ENCODE measurements around the gene FCRLA.

The FCRLA gene

DNA sequence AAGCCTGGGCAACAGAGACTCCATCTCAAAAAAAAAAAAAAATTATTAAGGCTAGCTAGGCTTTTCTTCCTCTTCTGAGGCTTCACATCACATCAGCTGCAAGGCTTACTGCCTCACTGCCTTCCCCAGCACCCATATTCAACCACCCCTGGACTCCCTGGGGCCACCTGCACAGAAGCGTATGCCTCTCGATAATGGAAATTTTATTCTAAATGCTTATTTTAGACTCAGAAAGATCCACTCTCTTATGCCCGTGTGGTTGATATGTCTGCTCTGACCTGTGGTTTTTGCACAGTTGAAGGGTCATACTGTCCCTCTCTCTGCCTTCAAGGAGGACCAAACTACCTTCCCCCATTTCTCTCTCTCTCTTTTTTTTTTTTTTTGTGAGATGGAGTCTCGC lies 1.5 kb upstream of the FCRLA start:
- no peak for DNase-seq (ENCODE audit: low read depth, low spot score)
- Histone ChIP-seq H3K27ac (no peak overlapping the region), H3K36me3 (ENCODE audit: insufficient read depth, low read length) (no peaks in the 10 kb centered on the region), H3K9me3 (ENCODE audit: low read depth, low read length) (no peaks in the 10 kb centered on the region), H3K9ac (ENCODE audit: insufficient read length) (no peak overlapping the region), H3K4me3 (no peak overlapping the region)
- TF ChIP-seq POLR2AphosphoS5 (IDR thresholded peaks at IDR 0.05; ENCODE audit: borderline replicate concordance, low read depth, low read length) (no peak), EZH2 (IDR thresholded peaks at IDR 0.05) (no peak), FOXP2 (optimal IDR thresholded peaks at IDR 0.05; ENCODE audit: control extremely low read depth, extremely low read length, insufficient read depth) (no peak)

DNA sequence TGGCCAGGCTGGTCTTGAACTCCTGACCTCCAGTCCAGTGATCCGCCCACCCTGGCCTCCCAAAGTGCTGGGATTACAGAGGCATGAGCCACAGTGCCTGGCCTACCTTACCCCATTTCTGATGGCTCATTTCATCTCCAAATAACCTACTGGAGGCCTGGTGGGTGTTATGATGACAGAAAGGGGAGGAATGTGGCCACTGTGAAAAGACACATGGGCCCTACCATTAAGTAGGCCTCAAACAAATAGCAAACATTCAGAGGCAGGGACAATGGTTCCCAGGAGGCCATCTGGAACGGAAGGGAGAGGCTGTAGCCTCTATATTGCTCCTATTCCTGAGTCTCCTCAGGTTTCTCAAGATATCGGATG lies 932 bp upstream of the FCRLA start:
- TF ChIP-seq EZH2 (IDR thresholded peaks at IDR 0.05) (no peak), FOXP2 (optimal IDR thresholded peaks at IDR 0.05; ENCODE audit: control extremely low read depth, extremely low read length, insufficient read depth) (no peak), POLR2AphosphoS5 (IDR thresholded peaks at IDR 0.05; ENCODE audit: borderline replicate concordance, low read depth, low read length) (no peak)
- Histone ChIP-seq H3K4me3 (no peak overlapping the region), H3K9ac (ENCODE audit: insufficient read length) (no peak overlapping the region), H3K36me3 (ENCODE audit: insufficient read depth, low read length) (no peaks in the 10 kb centered on the region), H3K27ac (no peak overlapping the region), H3K9me3 (ENCODE audit: low read depth, low read length) (no peaks in the 10 kb centered on the region)
- no peak for DNase-seq (ENCODE audit: low read depth, low spot score)

DNA sequence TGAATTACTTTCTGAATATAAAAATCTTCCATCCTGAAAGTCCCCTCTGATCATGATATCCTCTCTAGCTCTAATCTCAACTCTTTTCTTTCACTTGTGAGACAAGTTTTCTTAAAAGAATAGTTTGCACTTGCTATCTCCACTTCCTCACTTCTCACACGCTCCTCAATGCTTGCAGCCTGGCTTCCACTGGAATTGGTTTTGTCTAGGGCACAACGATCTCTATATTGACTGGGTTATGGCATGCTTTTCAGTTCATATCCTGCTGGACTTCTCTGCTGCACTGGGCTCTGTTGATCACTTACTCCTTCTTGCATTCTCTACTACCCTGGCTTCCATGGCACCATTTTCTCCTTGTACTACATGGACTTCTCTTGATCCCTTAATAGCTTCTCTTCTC lies 474 bp downstream of the FCRLA start:
- Histone ChIP-seq H3K9ac (ENCODE audit: insufficient read length) (no peak overlapping the region), H3K4me3 (no peak overlapping the region), H3K9me3 (ENCODE audit: low read depth, low read length) (no peaks in the 10 kb centered on the region), H3K36me3 (ENCODE audit: insufficient read depth, low read length) (no peaks in the 10 kb centered on the region), H3K27ac (no peak overlapping the region)
- no peak for TF ChIP-seq POLR2AphosphoS5 (IDR thresholded peaks at IDR 0.05; ENCODE audit: borderline replicate concordance, low read depth, low read length)
- no peak for DNase-seq (ENCODE audit: low read depth, low spot score)

DNA sequence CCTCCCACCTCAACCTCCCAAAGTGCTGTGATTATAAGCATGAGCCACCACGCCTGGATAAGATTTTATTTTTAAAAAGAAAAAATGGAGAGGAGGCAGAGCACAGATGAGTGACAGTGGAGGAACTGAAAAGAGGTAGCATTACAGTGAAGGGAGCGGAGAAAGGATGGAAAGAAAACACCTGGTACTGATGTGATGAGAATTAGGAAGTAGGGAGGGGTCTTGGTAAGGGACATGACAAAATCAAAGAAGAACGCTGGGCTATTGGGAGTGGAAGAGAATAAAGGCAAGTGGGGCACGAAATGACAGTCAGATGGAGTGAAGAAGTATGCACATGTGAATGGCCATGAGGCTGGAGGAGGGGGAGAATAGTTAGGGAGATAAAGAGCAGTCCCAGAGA lies 2.3 kb downstream of the FCRLA start:
- no peak for TF ChIP-seq POLR2AphosphoS5 (IDR thresholded peaks at IDR 0.05; ENCODE audit: borderline replicate concordance, low read depth, low read length)
- TF ChIP-seq FOXP2 (optimal IDR thresholded peaks at IDR 0.05; ENCODE audit: control extremely low read depth, extremely low read length, insufficient read depth): no peak
- no peak overlapping the region for H3K27ac ChIP-seq
- no peaks in the 10 kb centered on the region for H3K9me3 ChIP-seq (ENCODE audit: low read depth, low read length)
- no peak for DNase-seq (ENCODE audit: low read depth, low spot score)
- no peaks in the 10 kb centered on the region for H3K36me3 ChIP-seq (ENCODE audit: insufficient read depth, low read length)
- no peak overlapping the region for H3K4me3 ChIP-seq
- H3K9ac ChIP-seq (ENCODE audit: insufficient read length): no peak overlapping the region

DNA sequence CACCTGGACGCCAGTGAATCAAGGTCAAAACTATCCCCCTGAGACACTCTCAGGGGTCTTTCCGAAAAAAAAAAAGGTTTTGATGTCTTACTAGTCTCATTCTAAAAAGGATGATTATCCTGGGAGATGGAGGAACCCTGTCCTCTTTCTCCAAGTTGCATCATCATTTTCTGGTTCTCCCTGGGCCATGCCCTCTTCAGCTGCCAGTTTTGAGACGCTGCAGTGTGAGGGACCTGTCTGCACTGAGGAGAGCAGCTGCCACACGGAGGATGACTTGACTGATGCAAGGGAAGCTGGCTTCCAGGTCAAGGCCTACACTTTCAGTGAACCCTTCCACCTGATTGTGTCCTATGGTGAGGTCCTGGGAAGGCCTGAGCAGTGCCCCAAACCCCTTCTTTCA lies 3.5 kb downstream of the FCRLA start:
- Histone ChIP-seq H3K4me3 (no peak overlapping the region), H3K9ac (ENCODE audit: insufficient read length) (no peak overlapping the region), H3K36me3 (ENCODE audit: insufficient read depth, low read length) (no peaks in the 10 kb centered on the region), H3K27ac (no peak overlapping the region), H3K9me3 (ENCODE audit: low read depth, low read length) (no peaks in the 10 kb centered on the region)
- no peak for DNase-seq (ENCODE audit: low read depth, low spot score)
- no peak for TF ChIP-seq FOXP2 (optimal IDR thresholded peaks at IDR 0.05; ENCODE audit: control extremely low read depth, extremely low read length, insufficient read depth)
- TF ChIP-seq POLR2AphosphoS5 (IDR thresholded peaks at IDR 0.05; ENCODE audit: borderline replicate concordance, low read depth, low read length): no peak
- TF ChIP-seq EZH2 (IDR thresholded peaks at IDR 0.05): no peak

DNA sequence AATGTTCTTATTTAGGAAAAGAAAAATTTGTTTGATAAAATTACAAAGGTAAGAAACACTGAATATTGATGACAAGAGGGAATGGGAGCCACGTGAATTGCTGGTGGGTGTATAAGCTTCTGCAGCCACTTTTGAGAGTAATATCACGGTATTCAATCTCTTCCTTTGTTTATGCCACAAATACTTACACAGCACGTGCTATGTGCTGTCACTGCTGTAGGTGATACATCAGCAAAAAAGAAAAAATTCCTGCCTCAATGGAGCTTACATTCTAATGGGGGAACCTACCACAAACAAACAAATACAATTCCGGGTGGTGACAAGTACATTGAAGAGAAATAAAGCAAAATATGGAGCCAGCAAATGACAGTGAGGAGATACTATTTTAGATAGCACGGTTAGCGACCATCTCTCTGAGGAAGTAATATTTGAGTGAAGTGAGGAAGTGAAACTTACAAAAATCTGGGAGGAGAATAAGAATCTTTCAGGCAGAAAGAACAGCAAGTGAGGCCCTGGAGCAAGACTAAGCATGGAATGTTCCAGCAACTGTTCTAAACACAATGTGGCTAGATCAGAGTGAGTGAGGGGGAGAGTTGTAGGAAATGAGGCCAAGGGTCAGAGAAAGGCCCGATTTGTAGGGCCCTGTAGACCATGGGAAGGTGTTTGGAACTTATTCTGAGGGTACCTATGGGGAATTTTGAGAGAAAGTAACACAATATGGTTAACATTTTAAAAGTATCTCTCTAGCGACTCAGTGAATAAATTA lies 11.7 kb downstream of the FCRLA start:
- H3K4me3 ChIP-seq: no peak overlapping the region
- no peaks in the 10 kb centered on the region for H3K9me3 ChIP-seq (ENCODE audit: low read depth, low read length)
- no peak for TF ChIP-seq POLR2AphosphoS5 (IDR thresholded peaks at IDR 0.05; ENCODE audit: borderline replicate concordance, low read depth, low read length)
- TF ChIP-seq EZH2 (IDR thresholded peaks at IDR 0.05): no peak
- no peak for TF ChIP-seq FOXP2 (optimal IDR thresholded peaks at IDR 0.05; ENCODE audit: control extremely low read depth, extremely low read length, insufficient read depth)
- H3K9ac ChIP-seq (ENCODE audit: insufficient read length): no peak overlapping the region
- no peak overlapping the region for H3K27ac ChIP-seq
- H3K36me3 ChIP-seq (ENCODE audit: insufficient read depth, low read length): no peaks in the 10 kb centered on the region
- DNase-seq (ENCODE audit: low read depth, low spot score): no peak

DNA sequence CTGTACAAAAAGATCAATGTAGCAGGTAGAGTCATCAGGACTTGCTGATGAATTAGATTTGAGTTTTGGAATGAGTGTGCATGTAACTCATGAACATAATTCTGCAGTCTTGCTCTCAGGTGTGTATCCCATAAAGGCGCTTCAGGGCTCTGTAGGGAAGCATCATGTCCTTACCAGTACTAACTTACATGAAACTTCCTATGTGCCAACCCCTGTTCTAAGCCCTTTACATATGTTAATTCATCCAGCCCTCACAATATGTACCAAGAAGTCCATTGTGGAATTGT lies 12.2 kb downstream of the FCRLA start:
- Histone ChIP-seq H3K4me3 (no peak overlapping the region), H3K9ac (ENCODE audit: insufficient read length) (no peak overlapping the region), H3K27ac (no peak overlapping the region), H3K9me3 (ENCODE audit: low read depth, low read length) (no peaks in the 10 kb centered on the region), H3K36me3 (ENCODE audit: insufficient read depth, low read length) (no peaks in the 10 kb centered on the region)
- no peak for DNase-seq (ENCODE audit: low read depth, low spot score)
- TF ChIP-seq FOXP2 (optimal IDR thresholded peaks at IDR 0.05; ENCODE audit: control extremely low read depth, extremely low read length, insufficient read depth): no peak
- TF ChIP-seq EZH2 (IDR thresholded peaks at IDR 0.05): no peak
- no peak for TF ChIP-seq POLR2AphosphoS5 (IDR thresholded peaks at IDR 0.05; ENCODE audit: borderline replicate concordance, low read depth, low read length)

DNA sequence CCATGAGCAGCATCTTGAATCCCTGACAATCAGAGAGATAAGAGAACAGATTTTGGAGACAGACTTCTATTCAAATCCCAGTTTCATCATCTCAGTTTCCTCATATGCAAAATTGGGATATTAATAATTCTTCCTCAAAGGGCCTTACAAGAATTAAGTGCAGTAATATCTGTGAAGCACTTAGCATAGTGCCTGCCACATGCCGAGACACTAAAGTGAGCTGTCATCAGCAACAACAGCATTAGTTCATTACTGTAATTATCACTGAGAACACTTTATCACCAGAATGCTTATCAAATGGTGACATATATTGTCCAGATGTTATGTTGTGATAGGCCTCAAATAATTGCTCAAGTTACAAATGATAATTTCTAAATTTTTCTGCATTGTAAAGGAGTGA lies 13.4 kb downstream of the FCRLA start:
- Histone ChIP-seq H3K27ac (no peak overlapping the region), H3K4me3 (no peak overlapping the region), H3K36me3 (ENCODE audit: insufficient read depth, low read length) (no peaks in the 10 kb centered on the region), H3K9ac (ENCODE audit: insufficient read length) (no peak overlapping the region), H3K9me3 (ENCODE audit: low read depth, low read length) (no peaks in the 10 kb centered on the region)
- no peak for DNase-seq (ENCODE audit: low read depth, low spot score)
- no peak for TF ChIP-seq POLR2AphosphoS5 (IDR thresholded peaks at IDR 0.05; ENCODE audit: borderline replicate concordance, low read depth, low read length)
- no peak for TF ChIP-seq EZH2 (IDR thresholded peaks at IDR 0.05)
- TF ChIP-seq FOXP2 (optimal IDR thresholded peaks at IDR 0.05; ENCODE audit: control extremely low read depth, extremely low read length, insufficient read depth): no peak

Data from SK-N-MC (cell line).